AG04450 (cell line): ENCODE results near the gene PLA2G6. TPM values are rescaled to one million over a fixed set of nuclear protein-coding genes. Genes with fewer than 3 reads are reported as not detected.

ENCODE experiments used
- CTCF ChIA-PET: fragments of 300-600, 350-600 bp; formaldehyde crosslinking; extraction: SDS; loops from one replicate; lab custom pipeline; 2022; ENCODE audit warnings: antibody characterized with exemption, inconsistent platforms; lab: Charles Lee
- POLR2A ChIA-PET: fragments of 350-600 bp; formaldehyde crosslinking; extraction: SDS; loops from one replicate; lab custom pipeline; 2021; ENCODE audit warnings: antibody characterized with exemption, inconsistent platforms; lab: Yijun Ruan, JAX
- DNase-seq: peaks from one replicate; pipeline ENCODE4 v3.0.0-alpha.2; 2011; ENCODE audit warnings: low read depth, low spot score
- H3K27ac ChIP-seq: one replicate; pipeline ENCODE4 v1.5.1; 2012; ENCODE audit warnings: low read depth, low read length, control low read depth
- H3K27me3 ChIP-seq: one replicate; pipeline ENCODE4 v1.6.0; 2012; ENCODE audit warnings: low read length; ENCODE audit not compliant: control insufficient read depth, insufficient read depth
- H3K4me3 ChIP-seq: 2 replicates; pipeline ENCODE4 v1.5.1; 2011; ENCODE audit warnings: mild to moderate bottlenecking, low read depth, low read length, control low read depth
- H3K9me3 ChIP-seq: 2 replicates; pipeline ENCODE4 v1.5.1; 2012; ENCODE audit warnings: low read length; ENCODE audit not compliant: control insufficient read depth, insufficient read depth
- polyA plus RNA-seq: library from polyadenylated mRNA; depleted of rRNA; stranded (reverse); fragments of >200 nt; gene quantifications from 2 replicates; pipeline ENCODE4 v1.2.3, GENCODE V29; 2011
- TF ChIP-seq, protein P1 (sequence below): IDR thresholded peaks from 2 replicates; pipeline ENCODE4 v1.5.1; 2011; ENCODE audit warnings: low read depth, low read length, control low read depth, inconsistent platforms

Gene PLA2G6
- polyA plus RNA-seq, 1 experiment = 5.0 TPM

DNA sequence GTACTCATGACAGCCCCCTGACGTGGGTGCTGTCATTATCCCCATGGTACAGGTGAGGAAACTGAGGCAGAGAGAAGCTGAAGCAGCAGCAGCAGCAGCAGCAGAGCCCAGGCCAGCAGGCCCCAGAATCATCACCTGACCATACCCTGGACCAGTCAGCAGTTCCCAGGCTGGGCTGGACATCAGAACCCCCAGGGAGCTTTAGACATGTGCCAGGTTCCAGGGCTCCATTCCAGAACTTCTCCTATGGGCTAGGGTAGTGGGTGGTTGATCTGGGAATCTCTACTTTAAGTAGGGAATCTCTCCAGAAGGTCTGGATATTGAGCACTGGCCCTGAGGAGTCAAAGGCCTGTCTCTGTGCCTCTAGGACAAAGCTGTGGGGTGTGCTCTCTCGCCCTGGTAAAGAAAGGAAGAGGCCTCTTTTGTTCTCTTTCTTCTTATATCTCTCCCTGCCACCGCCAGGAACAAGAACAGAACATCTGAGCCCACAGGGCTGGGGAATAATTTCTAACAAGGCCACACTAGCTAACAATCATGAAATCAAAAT is 46.8 kb upstream of the PLA2G6 start:
- TF ChIP-seq, protein P1, sequence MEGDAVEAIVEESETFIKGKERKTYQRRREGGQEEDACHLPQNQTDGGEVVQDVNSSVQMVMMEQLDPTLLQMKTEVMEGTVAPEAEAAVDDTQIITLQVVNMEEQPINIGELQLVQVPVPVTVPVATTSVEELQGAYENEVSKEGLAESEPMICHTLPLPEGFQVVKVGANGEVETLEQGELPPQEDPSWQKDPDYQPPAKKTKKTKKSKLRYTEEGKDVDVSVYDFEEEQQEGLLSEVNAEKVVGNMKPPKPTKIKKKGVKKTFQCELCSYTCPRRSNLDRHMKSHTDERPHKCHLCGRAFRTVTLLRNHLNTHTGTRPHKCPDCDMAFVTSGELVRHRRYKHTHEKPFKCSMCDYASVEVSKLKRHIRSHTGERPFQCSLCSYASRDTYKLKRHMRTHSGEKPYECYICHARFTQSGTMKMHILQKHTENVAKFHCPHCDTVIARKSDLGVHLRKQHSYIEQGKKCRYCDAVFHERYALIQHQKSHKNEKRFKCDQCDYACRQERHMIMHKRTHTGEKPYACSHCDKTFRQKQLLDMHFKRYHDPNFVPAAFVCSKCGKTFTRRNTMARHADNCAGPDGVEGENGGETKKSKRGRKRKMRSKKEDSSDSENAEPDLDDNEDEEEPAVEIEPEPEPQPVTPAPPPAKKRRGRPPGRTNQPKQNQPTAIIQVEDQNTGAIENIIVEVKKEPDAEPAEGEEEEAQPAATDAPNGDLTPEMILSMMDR = no peak
- H3K27me3 ChIP-seq = no peaks in the 10 kb centered on the region
- H3K9me3 ChIP-seq = no peaks in the 10 kb centered on the region; the same call in 1 of the 2 replicates
- no peak overlapping the region for H3K4me3 ChIP-seq
- no peak for DNase-seq
- peak overlapping the region; percentile 70 for H3K27ac ChIP-seq
- POLR2A ChIA-PET = interaction anchor here (1.1 kb wide), 1 partner anchor 11 kb away, joined by 4 read pairs; no protein-coding TSS in a partner anchor
- CTCF ChIA-PET = interaction anchor here (1.5 kb wide), 1 partner anchor 114 kb away, joined by 5 read pairs; no protein-coding TSS in a partner anchor

DNA sequence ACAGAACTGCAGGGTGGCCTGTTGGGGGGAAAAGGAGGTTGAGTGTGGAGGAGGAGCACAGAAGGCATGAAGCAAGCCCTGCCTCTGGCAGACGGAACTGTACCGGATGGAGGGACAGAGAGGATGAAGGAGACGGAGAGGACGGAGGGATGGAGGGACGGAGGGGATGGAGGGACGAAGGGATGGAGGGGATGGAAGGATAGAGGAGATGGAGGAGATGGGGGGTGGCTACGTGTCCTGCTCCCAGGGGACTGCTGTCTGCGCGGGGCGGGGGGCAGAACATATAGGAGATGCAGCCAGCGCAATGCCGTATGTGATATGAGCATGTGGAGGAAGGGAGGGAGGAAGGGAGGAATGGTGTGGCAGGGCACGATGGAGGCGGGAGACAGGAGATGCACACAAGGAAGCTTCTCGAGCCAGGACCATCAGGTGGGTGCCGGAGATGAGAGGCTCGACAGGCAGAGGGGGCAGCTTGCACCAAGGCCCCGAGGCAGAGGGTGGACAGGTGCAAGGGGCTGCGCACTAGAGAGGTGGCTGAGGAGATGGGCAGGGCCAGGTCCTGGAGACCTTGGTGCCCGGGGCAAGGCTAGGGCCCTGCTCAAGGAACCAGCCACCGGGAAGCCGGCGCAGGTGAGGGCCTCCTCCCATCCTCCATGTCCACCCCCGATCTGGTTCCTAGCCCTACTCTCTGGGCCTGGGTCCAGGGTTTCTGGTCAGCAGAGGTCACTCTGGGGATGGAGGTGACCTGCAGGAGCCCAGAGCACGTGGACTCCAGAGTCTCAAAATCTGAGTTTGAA is 45.4 kb upstream of the PLA2G6 start:
- ChIA-PET CTCF (no interaction called here), POLR2A (interaction anchor here (1.1 kb wide), 1 partner anchor 12 kb away, joined by 4 read pairs; no protein-coding TSS in a partner anchor)
- Histone ChIP-seq H3K27ac (no peak overlapping the region), H3K4me3 (no peak overlapping the region), H3K27me3 (no peaks in the 10 kb centered on the region), H3K9me3 (no peaks in the 10 kb centered on the region; the same call in 1 of the 2 replicates)
- DNase-seq = no peak
- TF ChIP-seq, protein P1 = no peak

DNA sequence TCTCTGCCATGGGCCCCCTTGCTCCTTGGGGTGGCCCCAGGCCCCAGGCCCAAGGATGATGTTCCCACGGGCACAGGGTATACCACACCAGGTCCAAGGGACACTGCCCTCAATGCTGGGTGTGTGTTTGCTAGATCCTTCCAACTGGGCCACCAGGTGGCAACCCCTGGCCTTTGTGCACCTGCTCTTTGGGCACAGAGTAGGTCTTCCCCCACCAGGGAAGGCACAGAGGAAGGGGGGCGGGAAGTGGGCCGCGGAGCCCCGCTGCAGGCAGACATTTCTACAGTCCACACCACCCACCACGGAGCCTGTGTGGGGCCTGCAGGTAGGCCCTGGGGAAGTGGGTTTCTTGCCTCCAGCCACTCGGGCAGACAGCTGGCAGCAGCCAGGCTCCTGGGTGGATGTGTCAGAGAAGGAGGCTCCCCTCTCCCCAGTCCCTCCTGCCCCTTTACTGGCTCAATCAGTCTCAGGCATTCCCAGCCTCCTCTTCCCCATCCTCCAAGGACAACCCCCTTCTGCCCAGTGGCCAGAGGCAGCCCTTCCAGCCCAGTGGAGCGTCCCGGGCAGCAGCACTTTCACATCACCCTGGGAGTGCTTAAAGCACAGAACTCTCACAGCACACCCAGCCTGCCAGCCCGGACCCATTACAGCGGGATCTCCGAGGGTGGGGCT is 41.8 kb upstream of the PLA2G6 start:
- CTCF ChIA-PET = no interaction called here
- no peak overlapping the region for H3K4me3 ChIP-seq
- H3K9me3 ChIP-seq = no peaks in the 10 kb centered on the region; the same call in 1 of the 2 replicates
- TF ChIP-seq, protein P1 = no peak
- no peak for DNase-seq
- H3K27me3 ChIP-seq = no peaks in the 10 kb centered on the region
- no peak overlapping the region for H3K27ac ChIP-seq
- POLR2A ChIA-PET = interaction anchor here (0.6 kb wide), 1 partner anchor 14 kb away, joined by 3 read pairs; no protein-coding TSS in a partner anchor

DNA sequence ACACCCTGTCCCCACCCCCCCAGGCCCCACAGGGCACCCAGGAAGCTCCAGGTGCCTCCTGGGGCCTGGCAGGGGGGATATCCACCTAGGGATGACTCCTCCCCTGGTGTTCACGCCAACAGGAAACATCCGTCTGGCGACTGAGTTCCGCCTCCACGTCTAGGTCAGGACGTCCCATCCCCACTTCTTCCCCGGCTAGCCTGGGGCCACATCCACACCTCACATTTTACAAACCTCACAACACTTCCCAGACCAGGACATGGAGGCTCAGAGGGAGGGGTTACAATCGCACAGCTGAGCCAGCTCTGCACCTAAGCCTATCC is 41.1 kb upstream of the PLA2G6 start:
- ChIA-PET CTCF (no interaction called here), POLR2A (interaction anchor here (0.9 kb wide), 1 partner anchor 21 kb away, joined by 3 read pairs; the partner anchor contains the start of gene MAFF)
- no peak overlapping the region for H3K4me3 ChIP-seq
- no peak for DNase-seq
- no peaks in the 10 kb centered on the region; the same call in 1 of the 2 replicates for H3K9me3 ChIP-seq
- H3K27ac ChIP-seq = no peak overlapping the region
- H3K27me3 ChIP-seq = no peaks in the 10 kb centered on the region
- TF ChIP-seq, protein P1 = no peak
